Sigmoid colon (tissue), 4 donors: Measurements from ENCODE around the gene RAB14.

Experiments
- CTCF ChIP-seq, 4 experiments: fragments of 450-650 bp in 3 of 4; fragments of 200-600 bp in 1 of 4; IDR thresholded peaks; one replicate each; pipeline ENCODE4 v1.5.1; 2016 to 2019; ENCODE audit warnings: antibody characterized with exemption in 4 of 4, mild to moderate bottlenecking in 3 of 4, moderate library complexity in 2 of 4
- EP300 ChIP-seq, 4 donors: sonication (generic); formaldehyde crosslinking; IDR thresholded peaks; one replicate each; pipeline ENCODE4 v1.6.1; 2017; ENCODE audit warnings: antibody characterized with exemption in 4 of 4
- POLR2A ChIP-seq, 2 donors: fragments of 450-650 bp; IDR thresholded peaks; one replicate each; pipeline ENCODE4 v1.6.1; 2016; ENCODE audit warnings: antibody characterized with exemption in 2 of 2, mild to moderate bottlenecking in 2 of 2, moderate library complexity in 2 of 2

- TF ChIP-seq CTCF (IDR thresholded peaks at IDR 0.05) (no peak), POLR2A (IDR thresholded peaks at IDR 0.05) (no peak), EP300 (IDR thresholded peaks at IDR 0.05) (no peak)
Measured at GRCh38 chr9:121173501-121173900, 28.2 kb downstream of the RAB14 start.
